Measurements from ENCODE around the gene RREB1.

RREB1 gene

DNA sequence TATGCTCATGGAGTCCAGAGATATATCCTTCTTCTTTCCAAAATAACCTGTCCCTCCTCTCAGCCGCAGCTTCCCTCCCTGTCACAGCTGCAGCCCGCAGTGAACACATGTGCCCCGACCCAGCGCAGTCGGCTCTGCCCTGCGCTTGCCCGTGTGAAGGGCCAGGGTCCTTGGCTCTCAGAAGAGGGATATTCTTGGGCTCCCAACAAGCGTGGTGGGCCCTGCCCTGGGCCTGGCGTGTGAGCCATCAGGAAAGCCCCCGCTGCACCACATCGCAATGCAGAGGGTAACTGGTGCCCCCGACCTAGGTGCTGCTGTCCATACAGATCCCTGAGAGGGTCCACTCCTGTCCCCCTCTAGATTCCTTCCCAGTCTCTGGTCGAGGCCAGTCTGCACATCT lies 140.1 kb downstream of the RREB1 start:
- H3K36me3 ChIP-seq (ENCODE audit: insufficient read depth, low read depth, low read length) = peaks cover 29% of the 10 kb centered on the region
- no peaks in the 10 kb centered on the region for H3K9me3 ChIP-seq (ENCODE audit: insufficient read depth, low read depth, low read length)
- H3K9ac ChIP-seq (ENCODE audit: low read depth, low read length) = no peak overlapping the region
- no peaks in the 10 kb centered on the region for H3K27me3 ChIP-seq (ENCODE audit: insufficient read depth, low read length)
- no peak overlapping the region for H3K27ac ChIP-seq (ENCODE audit: low read length)
- H3K4me3 ChIP-seq (ENCODE audit: low read length) = no peak overlapping the region
- H3K4me1 ChIP-seq (ENCODE audit: insufficient read depth, low read length) = peaks cover 6% of the 10 kb centered on the region; the same call in 1 of the 2 replicates

DNA sequence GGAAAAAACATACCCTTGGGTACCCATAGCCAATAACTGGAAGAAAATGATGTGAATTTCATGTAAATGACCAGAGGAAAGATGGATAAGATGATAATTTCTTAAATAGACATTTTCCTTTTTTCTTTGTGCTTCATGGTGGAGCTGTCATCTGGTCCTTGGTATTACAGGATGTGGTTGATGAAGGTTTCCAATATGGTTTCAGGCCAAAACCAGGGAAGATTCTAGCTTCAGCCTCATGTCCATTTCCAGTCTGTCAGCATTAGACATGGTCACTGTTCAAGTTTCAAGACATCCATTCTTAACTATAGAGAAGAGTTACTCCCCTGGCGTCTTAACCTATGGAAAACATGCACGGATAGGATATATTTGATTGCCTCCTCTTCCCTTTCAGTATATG lies 141.6 kb downstream of the RREB1 start:
- Histone ChIP-seq H3K36me3 (ENCODE audit: insufficient read depth, low read depth, low read length) (peaks cover 29% of the 10 kb centered on the region), H3K27ac (ENCODE audit: low read length) (no peak overlapping the region), H3K4me3 (ENCODE audit: low read length) (no peak overlapping the region), H3K4me1 (ENCODE audit: insufficient read depth, low read length) (no peaks in the 10 kb centered on the region), H3K9ac (ENCODE audit: low read depth, low read length) (no peak overlapping the region), H3K27me3 (ENCODE audit: insufficient read depth, low read length) (no peaks in the 10 kb centered on the region), H3K9me3 (ENCODE audit: insufficient read depth, low read depth, low read length) (no peaks in the 10 kb centered on the region)

DNA sequence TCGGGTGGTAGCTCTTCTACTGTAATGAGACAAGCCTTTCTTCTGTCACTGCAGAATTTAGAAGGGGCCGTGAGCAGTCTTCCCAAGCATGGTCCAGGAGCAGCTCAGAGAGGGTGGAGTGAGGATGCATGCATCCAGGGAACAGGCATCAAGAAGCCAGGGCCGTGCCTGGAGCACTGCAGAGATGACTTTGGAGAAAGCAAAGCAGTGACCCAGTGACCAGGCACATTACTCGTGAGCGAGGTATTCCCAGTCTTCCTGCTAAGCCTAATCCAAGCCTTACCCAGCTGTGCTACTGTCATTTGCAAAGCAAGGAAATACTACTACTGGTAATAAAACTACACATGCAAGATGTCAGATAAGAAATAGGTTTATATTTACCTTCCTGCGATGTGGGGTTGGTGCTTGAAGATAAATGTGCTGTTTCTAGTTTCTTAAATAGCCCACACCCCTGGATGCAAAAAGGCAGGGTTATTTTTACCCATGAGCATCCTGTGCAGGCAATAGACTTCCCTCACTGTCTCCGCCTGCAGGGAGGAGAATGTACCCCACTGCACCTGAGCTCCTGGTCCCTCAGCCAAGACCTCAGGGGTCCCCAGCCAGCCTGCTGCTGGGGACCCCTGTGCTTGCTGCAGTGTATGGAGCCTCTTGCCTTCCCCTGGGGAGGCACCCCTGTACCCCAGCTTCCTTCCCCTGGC lies 142.3 kb downstream of the RREB1 start:
- no peak overlapping the region for H3K27ac ChIP-seq (ENCODE audit: low read length)
- H3K9ac ChIP-seq (ENCODE audit: low read depth, low read length) = no peak overlapping the region
- H3K27me3 ChIP-seq (ENCODE audit: insufficient read depth, low read length) = no peaks in the 10 kb centered on the region
- no peaks in the 10 kb centered on the region for H3K4me1 ChIP-seq (ENCODE audit: insufficient read depth, low read length)
- H3K9me3 ChIP-seq (ENCODE audit: insufficient read depth, low read depth, low read length) = no peaks in the 10 kb centered on the region
- no peak overlapping the region for H3K4me3 ChIP-seq (ENCODE audit: low read length)
- H3K36me3 ChIP-seq (ENCODE audit: insufficient read depth, low read depth, low read length) = peaks cover 29% of the 10 kb centered on the region

DNA sequence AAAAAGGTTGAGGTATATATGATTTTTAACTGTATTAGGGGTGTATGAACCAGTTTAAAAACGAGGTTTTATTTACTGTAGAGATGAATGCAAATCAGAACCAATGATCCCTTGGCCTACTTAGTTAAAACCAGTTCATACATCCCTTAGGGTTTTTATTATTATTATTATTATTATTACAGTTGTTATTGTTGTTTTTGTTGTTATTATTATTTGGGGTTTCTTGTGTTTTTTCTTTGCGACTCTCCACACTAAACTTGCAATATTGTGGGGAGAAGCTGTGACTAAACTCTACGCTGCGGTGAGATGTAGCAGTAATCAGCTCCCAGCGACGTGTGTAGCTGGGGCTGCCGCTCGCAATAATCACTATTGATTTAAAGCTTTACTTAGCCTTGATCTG lies 143.1 kb downstream of the RREB1 start:
- peaks cover 29% of the 10 kb centered on the region for H3K36me3 ChIP-seq (ENCODE audit: insufficient read depth, low read depth, low read length)
- H3K27ac ChIP-seq (ENCODE audit: low read length) = no peak overlapping the region
- H3K9me3 ChIP-seq (ENCODE audit: insufficient read depth, low read depth, low read length) = peaks cover 6% of the 10 kb centered on the region
- no peak overlapping the region for H3K4me3 ChIP-seq (ENCODE audit: low read length)
- H3K27me3 ChIP-seq (ENCODE audit: insufficient read depth, low read length) = no peaks in the 10 kb centered on the region
- H3K9ac ChIP-seq (ENCODE audit: low read depth, low read length) = no peak overlapping the region
- no peaks in the 10 kb centered on the region for H3K4me1 ChIP-seq (ENCODE audit: insufficient read depth, low read length)

DNA sequence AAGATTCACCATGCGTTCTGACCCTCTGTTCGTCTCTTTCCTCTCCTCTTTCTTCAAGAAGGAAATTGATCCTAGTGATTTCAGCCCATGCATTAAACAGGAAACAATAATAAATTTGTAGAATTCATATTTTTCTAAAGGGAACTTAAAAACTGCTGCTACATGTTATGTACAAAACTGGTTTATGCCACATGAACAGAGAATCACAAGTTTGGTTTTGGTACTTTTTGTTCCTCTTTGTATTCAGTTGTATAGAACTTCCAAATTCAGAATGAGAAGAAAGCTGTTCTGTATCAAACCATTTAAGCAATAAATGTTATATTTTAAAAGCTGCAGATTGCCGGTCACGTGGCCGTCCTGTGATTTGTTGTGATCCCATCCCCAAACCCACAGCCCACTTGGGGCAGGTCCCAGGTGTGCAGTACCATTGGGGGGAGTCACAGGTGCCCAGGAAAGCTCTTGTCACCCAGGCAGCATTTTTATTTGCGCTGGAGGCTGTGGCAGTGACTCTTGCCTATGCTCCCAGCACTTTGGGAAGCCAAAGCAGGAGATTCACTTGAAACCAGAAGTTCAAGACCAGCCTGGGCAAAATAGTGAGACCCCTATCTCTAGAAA lies 144.0 kb downstream of the RREB1 start:
- H3K9me3 ChIP-seq (ENCODE audit: insufficient read depth, low read depth, low read length) = peaks cover 13% of the 10 kb centered on the region
- H3K27ac ChIP-seq (ENCODE audit: low read length) = no peak overlapping the region
- H3K27me3 ChIP-seq (ENCODE audit: insufficient read depth, low read length) = no peaks in the 10 kb centered on the region
- H3K36me3 ChIP-seq (ENCODE audit: insufficient read depth, low read depth, low read length) = peaks cover 29% of the 10 kb centered on the region
- no peak overlapping the region for H3K9ac ChIP-seq (ENCODE audit: low read depth, low read length)
- H3K4me1 ChIP-seq (ENCODE audit: insufficient read depth, low read length) = no peaks in the 10 kb centered on the region
- no peak overlapping the region for H3K4me3 ChIP-seq (ENCODE audit: low read length)

DNA sequence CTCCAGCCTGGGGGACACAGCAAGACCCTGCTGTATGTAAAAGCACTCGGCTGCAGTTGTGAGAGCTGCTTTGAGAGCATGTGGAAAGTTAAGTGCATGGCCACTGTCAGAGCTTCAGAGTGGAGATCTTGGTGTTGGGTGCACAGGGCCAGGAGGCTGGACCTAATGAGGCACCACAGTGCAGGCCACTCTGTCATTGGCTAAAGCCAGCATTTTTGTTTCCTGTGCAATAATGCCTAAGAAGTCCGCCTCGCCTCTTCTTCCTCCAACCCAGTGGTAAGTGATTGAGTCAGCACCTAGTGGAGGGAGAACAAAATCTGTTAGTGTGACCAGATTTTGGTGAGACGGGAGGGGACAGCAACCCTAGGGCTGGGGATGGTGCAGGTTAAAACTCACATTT lies 144.6 kb downstream of the RREB1 start:
- H3K27ac ChIP-seq (ENCODE audit: low read length) = no peak overlapping the region
- peaks cover 13% of the 10 kb centered on the region for H3K9me3 ChIP-seq (ENCODE audit: insufficient read depth, low read depth, low read length)
- H3K27me3 ChIP-seq (ENCODE audit: insufficient read depth, low read length) = no peaks in the 10 kb centered on the region
- no peak overlapping the region for H3K9ac ChIP-seq (ENCODE audit: low read depth, low read length)
- no peaks in the 10 kb centered on the region for H3K4me1 ChIP-seq (ENCODE audit: insufficient read depth, low read length)
- H3K4me3 ChIP-seq (ENCODE audit: low read length) = no peak overlapping the region
- peaks cover 24% of the 10 kb centered on the region for H3K36me3 ChIP-seq (ENCODE audit: insufficient read depth, low read depth, low read length)

DNA sequence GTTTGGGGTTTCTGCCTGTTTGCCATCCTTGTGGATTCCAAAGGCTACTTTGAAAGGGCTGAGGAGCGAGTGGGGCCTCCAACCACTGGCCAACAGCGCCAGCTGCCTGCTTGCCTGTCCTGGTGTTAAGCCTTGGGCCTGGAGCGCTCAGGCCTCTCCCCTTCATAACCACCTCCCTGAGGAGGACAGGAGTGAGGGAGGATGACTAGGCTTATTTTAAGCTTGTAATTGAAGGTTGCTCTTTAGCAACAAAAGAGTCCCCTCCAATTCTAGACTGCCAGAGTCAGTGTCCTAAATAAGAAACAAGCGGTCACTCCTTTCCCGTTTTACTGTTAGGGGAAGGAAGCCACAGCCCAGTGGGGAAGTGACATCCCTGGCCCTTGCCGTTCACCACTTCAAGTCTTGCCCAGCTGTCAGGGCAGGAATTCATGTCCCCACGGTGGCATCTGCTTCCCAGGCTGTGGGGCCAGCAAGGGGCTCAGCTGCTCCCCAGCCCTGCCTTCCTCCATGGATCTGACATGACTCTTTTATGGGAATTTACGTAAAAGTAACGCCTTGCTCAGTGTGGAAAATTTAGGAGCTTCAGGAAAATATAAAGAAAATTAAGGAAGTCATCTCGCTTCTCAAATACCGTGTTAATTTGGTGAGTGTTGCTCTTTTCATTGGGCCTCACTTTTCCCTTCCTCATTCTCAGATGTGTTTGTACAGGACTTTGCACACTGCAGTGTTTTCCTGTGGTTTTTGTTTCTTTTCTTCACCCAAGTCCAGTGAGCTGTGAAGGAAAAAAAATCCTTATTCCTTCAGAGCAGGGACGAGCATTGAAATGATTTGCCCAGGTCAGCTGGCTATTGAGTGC lies 147.4 kb downstream of the RREB1 start:
- Histone ChIP-seq H3K27me3 (ENCODE audit: insufficient read depth, low read length) (peaks cover 2% of the 10 kb centered on the region; the same call in 1 of the 2 replicates), H3K27ac (ENCODE audit: low read length) (no peak overlapping the region), H3K36me3 (ENCODE audit: insufficient read depth, low read depth, low read length) (no peaks in the 10 kb centered on the region; the same call in 1 of the 2 replicates), H3K9me3 (ENCODE audit: insufficient read depth, low read depth, low read length) (peaks cover 13% of the 10 kb centered on the region), H3K4me3 (ENCODE audit: low read length) (no peak overlapping the region), H3K9ac (ENCODE audit: low read depth, low read length) (no peak overlapping the region), H3K4me1 (ENCODE audit: insufficient read depth, low read length) (peaks cover 1% of the 10 kb centered on the region; the same call in 1 of the 2 replicates)

- H3K27me3 ChIP-seq (ENCODE audit: insufficient read depth, low read length) = peaks cover 5% of the 10 kb centered on the region; the same call in 1 of the 2 replicates
- H3K36me3 ChIP-seq (ENCODE audit: insufficient read depth, low read depth, low read length) = no peaks in the 10 kb centered on the region
- H3K9ac ChIP-seq (ENCODE audit: low read depth, low read length) = no peak overlapping the region
- H3K9me3 ChIP-seq (ENCODE audit: insufficient read depth, low read depth, low read length) = peaks cover 13% of the 10 kb centered on the region
- H3K4me3 ChIP-seq (ENCODE audit: low read length) = no peak overlapping the region
- H3K4me1 ChIP-seq (ENCODE audit: insufficient read depth, low read length) = peaks cover 8% of the 10 kb centered on the region; the same call in 1 of the 2 replicates
- no peak overlapping the region for H3K27ac ChIP-seq (ENCODE audit: low read length)
These were observed 148.2 kb downstream of the RREB1 start for GRCh38 chr6:7255918-7256317.

DNA sequence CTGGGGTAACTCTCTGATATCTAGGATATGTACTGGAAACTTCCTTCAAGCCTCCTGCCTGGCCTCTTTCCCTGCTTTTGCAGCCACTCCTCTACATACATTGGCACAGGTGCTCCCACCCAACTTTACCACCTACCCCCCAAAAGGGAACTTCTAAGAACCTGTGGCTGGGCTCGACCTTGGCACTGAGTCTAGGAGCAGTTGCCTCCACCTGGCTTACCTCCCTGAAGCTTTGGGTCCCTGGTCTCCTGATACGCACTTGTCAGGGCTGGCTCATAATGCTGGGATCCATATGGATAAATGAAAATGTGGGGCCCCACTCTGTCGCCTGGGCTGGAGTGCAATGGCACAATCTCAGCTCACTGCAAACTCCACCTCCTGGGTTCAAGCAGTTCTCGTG lies 149.0 kb downstream of the RREB1 start:
- Histone ChIP-seq H3K9me3 (ENCODE audit: insufficient read depth, low read depth, low read length) (peaks cover 13% of the 10 kb centered on the region), H3K4me3 (ENCODE audit: low read length) (no peak overlapping the region), H3K27me3 (ENCODE audit: insufficient read depth, low read length) (peaks cover 5% of the 10 kb centered on the region; the same call in 1 of the 2 replicates), H3K36me3 (ENCODE audit: insufficient read depth, low read depth, low read length) (no peaks in the 10 kb centered on the region), H3K27ac (ENCODE audit: low read length) (no peak overlapping the region), H3K4me1 (ENCODE audit: insufficient read depth, low read length) (peaks cover 8% of the 10 kb centered on the region; the same call in 1 of the 2 replicates), H3K9ac (ENCODE audit: low read depth, low read length) (no peak overlapping the region)

DNA sequence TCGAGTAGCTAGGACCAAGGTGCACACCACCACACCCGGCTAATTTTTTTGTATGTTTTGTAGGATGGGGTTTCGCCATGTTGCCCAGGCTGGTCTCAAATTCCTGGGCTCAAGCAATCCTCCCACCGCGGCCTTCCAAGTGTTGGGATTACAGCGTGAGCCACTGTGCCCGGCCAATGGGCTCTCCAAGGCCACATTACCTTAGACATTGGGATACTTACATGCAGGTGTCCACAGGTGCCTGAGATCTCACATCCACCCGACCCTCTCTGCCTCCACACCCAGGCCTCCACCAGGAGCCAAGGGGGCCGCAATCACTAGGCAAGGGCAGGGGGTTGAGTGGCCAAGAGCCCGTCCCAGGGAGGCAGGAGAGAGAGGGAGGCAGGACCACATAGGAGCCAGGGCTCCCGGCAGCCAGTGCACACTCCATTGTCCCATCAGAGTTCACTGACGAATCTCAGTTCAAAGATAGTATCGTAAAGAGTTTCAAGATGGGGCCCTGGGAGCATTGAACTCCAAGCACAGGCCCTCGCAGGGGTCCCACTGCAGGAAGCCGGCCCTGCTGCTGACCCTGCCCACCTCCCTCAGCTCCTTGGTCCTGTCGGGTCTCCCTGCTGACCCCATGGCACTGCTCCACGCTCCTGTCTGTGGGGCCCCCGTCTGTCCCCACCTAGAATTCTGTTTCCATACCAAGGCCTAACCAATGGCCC lies 149.9 kb downstream of the RREB1 start:
- peaks cover 13% of the 10 kb centered on the region for H3K9me3 ChIP-seq (ENCODE audit: insufficient read depth, low read depth, low read length)
- H3K36me3 ChIP-seq (ENCODE audit: insufficient read depth, low read depth, low read length) = no peaks in the 10 kb centered on the region
- H3K27ac ChIP-seq (ENCODE audit: low read length) = no peak overlapping the region
- H3K4me1 ChIP-seq (ENCODE audit: insufficient read depth, low read length) = peaks cover 8% of the 10 kb centered on the region; the same call in 1 of the 2 replicates
- no peak overlapping the region for H3K4me3 ChIP-seq (ENCODE audit: low read length)
- peaks cover 5% of the 10 kb centered on the region; the same call in 1 of the 2 replicates for H3K27me3 ChIP-seq (ENCODE audit: insufficient read depth, low read length)
- no peak overlapping the region for H3K9ac ChIP-seq (ENCODE audit: low read depth, low read length)

DNA sequence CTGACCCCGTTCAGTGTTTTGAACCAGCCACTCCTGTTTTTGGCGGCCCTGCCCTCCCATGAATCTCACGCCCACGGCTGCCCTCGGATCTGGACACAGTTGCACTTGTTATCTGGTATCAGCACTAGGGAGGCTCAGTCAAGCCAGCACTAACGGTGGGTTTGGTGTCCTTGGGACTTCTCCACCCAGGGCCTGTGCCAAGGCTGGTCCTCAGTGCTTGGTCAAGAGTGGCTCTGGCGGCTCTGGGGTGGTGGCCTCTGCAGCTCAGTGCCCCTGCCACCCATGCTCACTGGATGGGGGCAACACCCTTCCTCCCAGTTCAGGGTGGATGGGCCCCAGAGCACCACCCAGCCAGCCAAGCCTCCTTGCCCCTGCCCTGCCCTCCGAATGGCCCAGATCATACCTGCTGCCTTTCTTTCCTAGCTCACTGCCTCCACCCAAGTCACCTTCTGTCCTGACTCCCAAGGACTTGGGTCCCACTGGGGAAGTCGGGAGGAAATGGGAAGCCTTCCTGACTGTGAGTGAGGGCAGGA lies 150.5 kb downstream of the RREB1 start:
- H3K9ac ChIP-seq (ENCODE audit: low read depth, low read length) = no peak overlapping the region
- peaks cover 5% of the 10 kb centered on the region; the same call in 1 of the 2 replicates for H3K27me3 ChIP-seq (ENCODE audit: insufficient read depth, low read length)
- H3K36me3 ChIP-seq (ENCODE audit: insufficient read depth, low read depth, low read length) = no peaks in the 10 kb centered on the region
- peaks cover 13% of the 10 kb centered on the region for H3K9me3 ChIP-seq (ENCODE audit: insufficient read depth, low read depth, low read length)
- peaks cover 8% of the 10 kb centered on the region; the same call in 1 of the 2 replicates for H3K4me1 ChIP-seq (ENCODE audit: insufficient read depth, low read length)
- H3K27ac ChIP-seq (ENCODE audit: low read length) = no peak overlapping the region
- H3K4me3 ChIP-seq (ENCODE audit: low read length) = no peak overlapping the region

All from iPS-20b (cell line).